ENCODE data around the gene NTN1. TPM values are rescaled to one million over a fixed set of nuclear protein-coding genes. Genes with fewer than 3 reads are reported as not detected.

NTN1 gene
- total RNA-seq, 1 donor: 0.36 TPM

DNA sequence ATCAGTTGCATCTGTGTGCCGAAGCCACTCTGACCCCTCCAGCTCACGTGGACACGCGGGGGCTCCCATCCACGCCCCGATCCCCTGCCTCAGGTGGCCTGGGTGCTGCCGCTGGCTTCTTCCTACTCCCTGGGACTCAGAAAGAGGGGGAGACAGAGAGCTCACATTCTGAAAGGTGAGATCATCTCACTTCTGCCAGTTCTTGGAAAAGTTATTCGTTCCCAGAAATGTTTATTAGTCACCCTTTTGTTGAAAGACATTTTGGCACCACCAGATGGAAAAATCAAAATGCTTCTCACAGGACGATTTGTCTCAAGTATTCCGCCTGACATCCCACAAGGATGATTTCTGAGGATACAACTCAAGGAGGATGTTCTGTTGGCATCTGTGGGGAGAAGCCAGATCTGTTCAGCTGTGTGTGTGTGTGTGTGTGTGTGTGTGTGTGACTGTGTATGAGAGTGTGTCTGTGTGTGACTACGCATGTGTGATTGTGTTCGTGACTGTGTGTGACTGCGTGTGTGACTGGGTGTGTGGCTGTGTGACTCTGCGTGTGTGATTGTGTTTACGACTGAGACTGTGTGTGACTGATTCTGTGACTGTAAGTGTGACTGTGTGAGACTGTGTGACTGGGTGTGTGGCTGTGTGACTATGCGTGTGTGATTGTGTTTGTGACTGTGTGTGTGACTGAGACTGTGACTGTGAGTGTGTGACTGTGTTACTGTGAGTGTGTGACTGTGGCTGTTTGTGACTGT is 207.3 kb downstream of the NTN1 start:
- no peaks in the 10 kb centered on the region for H3K36me3 ChIP-seq (ENCODE audit: insufficient read depth, low read length)
- H3K27ac ChIP-seq (ENCODE audit: low read depth, low read length): no peak overlapping the region
- TF ChIP-seq, protein P1, sequence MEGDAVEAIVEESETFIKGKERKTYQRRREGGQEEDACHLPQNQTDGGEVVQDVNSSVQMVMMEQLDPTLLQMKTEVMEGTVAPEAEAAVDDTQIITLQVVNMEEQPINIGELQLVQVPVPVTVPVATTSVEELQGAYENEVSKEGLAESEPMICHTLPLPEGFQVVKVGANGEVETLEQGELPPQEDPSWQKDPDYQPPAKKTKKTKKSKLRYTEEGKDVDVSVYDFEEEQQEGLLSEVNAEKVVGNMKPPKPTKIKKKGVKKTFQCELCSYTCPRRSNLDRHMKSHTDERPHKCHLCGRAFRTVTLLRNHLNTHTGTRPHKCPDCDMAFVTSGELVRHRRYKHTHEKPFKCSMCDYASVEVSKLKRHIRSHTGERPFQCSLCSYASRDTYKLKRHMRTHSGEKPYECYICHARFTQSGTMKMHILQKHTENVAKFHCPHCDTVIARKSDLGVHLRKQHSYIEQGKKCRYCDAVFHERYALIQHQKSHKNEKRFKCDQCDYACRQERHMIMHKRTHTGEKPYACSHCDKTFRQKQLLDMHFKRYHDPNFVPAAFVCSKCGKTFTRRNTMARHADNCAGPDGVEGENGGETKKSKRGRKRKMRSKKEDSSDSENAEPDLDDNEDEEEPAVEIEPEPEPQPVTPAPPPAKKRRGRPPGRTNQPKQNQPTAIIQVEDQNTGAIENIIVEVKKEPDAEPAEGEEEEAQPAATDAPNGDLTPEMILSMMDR (IDR thresholded peaks at IDR 0.05; ENCODE audit: extremely low read depth, low read depth, low read length): no peak
- no peaks in the 10 kb centered on the region for H3K79me2 ChIP-seq (ENCODE audit: insufficient read depth, low read length)
- H3K9me3 ChIP-seq (ENCODE audit: low read depth, low read length): no peaks in the 10 kb centered on the region
- H3K4me3 ChIP-seq (ENCODE audit: insufficient read depth, low read length): no peak overlapping the region
- H3K4me1 ChIP-seq (ENCODE audit: insufficient read depth, low read length): peaks cover 6% of the 10 kb centered on the region
- H3K27me3 ChIP-seq (ENCODE audit: insufficient read depth, low read length): no peaks in the 10 kb centered on the region
- DNase-seq (ENCODE audit: insufficient read length, low spot score, missing footprints): no peak
- H3K4me2 ChIP-seq (ENCODE audit: insufficient read depth, low read length): no peak overlapping the region
- H2AFZ ChIP-seq (ENCODE audit: low read length): no peak overlapping the region
- H4K20me1 ChIP-seq (ENCODE audit: insufficient read depth, low read length): no peaks in the 10 kb centered on the region

DNA sequence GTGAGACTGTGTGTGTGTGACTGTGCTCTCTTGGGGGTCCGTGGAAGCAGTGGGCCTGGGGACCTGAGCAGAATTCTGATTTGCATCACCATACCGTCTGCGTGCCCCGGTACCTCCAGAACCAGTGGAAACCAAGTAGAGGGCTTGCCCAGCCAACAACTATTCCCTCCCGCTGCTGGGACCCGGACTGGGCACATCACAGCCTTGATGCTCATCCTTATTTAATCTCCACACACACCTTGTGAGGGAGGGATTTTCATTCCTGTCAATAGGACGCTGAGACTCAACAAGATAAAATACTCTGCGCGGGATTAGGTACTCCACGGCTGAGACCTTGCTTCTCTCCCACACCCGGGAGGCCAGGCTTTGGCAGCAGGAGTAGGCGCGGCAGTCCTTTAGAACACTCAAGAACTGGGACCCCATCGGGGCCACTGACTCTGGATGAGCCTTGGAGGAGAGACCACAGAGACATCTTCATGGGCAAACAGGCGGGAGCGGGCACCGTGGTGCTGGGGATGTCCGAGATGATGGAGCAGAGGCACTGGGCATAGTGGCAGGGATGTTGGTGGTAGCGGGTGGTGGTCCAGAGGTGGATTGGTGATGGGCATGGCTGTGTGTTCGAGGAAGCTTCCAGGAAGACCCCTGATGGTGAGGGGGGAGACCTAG is 208.0 kb downstream of the NTN1 start:
- Histone ChIP-seq H3K27ac (ENCODE audit: low read depth, low read length) (no peak overlapping the region), H3K36me3 (ENCODE audit: insufficient read depth, low read length) (no peaks in the 10 kb centered on the region), H2AFZ (ENCODE audit: low read length) (no peak overlapping the region), H3K9me3 (ENCODE audit: low read depth, low read length) (no peaks in the 10 kb centered on the region), H3K4me3 (ENCODE audit: insufficient read depth, low read length) (no peak overlapping the region), H3K4me1 (ENCODE audit: insufficient read depth, low read length) (peaks cover 6% of the 10 kb centered on the region), H4K20me1 (ENCODE audit: insufficient read depth, low read length) (no peaks in the 10 kb centered on the region), H3K4me2 (ENCODE audit: insufficient read depth, low read length) (no peak overlapping the region), H3K27me3 (ENCODE audit: insufficient read depth, low read length) (no peaks in the 10 kb centered on the region), H3K79me2 (ENCODE audit: insufficient read depth, low read length) (no peaks in the 10 kb centered on the region)
- TF ChIP-seq, protein P1 (IDR thresholded peaks at IDR 0.05; ENCODE audit: extremely low read depth, low read depth, low read length): no peak
- no peak for DNase-seq (ENCODE audit: insufficient read length, low spot score, missing footprints)

DNA sequence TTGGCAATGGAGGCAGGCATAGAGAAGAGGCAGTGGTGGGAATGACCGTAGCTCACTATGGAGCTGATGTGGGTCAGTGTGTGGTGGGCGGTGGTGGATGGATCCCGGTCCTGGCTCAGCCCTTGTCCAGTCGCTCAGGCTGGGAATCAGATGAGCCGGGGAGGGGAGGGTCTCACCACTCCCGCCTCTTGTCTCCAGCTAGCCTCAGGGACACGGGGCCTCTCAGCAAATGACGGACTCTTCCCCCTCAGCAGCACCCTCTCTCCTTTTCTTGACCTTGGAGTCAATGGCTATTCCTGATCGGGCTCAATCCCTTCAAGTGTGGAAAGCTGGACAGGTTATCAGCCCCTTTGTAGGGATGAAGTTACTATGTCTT is 208.5 kb downstream of the NTN1 start:
- TF ChIP-seq, protein P1 (IDR thresholded peaks at IDR 0.05; ENCODE audit: extremely low read depth, low read depth, low read length): no peak
- Histone ChIP-seq H3K9me3 (ENCODE audit: low read depth, low read length) (no peaks in the 10 kb centered on the region), H3K4me2 (ENCODE audit: insufficient read depth, low read length) (no peak overlapping the region), H2AFZ (ENCODE audit: low read length) (no peak overlapping the region), H4K20me1 (ENCODE audit: insufficient read depth, low read length) (no peaks in the 10 kb centered on the region), H3K27me3 (ENCODE audit: insufficient read depth, low read length) (no peaks in the 10 kb centered on the region), H3K36me3 (ENCODE audit: insufficient read depth, low read length) (no peaks in the 10 kb centered on the region), H3K79me2 (ENCODE audit: insufficient read depth, low read length) (no peaks in the 10 kb centered on the region), H3K4me3 (ENCODE audit: insufficient read depth, low read length) (no peak overlapping the region), H3K4me1 (ENCODE audit: insufficient read depth, low read length) (peaks cover 6% of the 10 kb centered on the region), H3K27ac (ENCODE audit: low read depth, low read length) (no peak overlapping the region)
- no peak for DNase-seq (ENCODE audit: insufficient read length, low spot score, missing footprints)

DNA sequence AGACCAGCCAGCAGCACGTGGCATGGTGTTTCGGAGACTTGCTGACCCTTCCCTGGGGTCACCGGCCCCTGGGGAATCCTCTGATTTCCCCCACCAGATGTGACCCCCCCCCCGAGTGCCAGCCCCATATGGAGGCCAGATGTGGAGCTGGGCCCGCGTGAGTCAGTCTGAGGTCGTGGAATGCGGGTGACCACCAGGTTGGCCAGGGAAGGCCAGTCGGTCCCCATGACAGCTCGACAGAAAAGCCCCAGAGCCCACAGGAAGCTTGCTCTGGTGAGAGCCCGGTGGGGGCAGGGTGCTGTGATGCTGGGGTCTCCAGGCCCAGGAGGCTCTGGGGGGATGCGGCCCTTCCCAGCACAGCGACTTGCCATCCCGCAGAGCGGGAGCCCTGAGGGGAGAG is 209.0 kb downstream of the NTN1 start:
- H4K20me1 ChIP-seq (ENCODE audit: insufficient read depth, low read length): no peaks in the 10 kb centered on the region

More for the DNA sequence above, 209.0 kb downstream of the NTN1 start:
- Histone ChIP-seq H3K4me1 (ENCODE audit: insufficient read depth, low read length) (peaks cover 6% of the 10 kb centered on the region), H3K27ac (ENCODE audit: low read depth, low read length) (no peak overlapping the region), H3K4me2 (ENCODE audit: insufficient read depth, low read length) (no peak overlapping the region), H3K36me3 (ENCODE audit: insufficient read depth, low read length) (no peaks in the 10 kb centered on the region), H3K27me3 (ENCODE audit: insufficient read depth, low read length) (no peaks in the 10 kb centered on the region), H2AFZ (ENCODE audit: low read length) (no peak overlapping the region), H3K9me3 (ENCODE audit: low read depth, low read length) (no peaks in the 10 kb centered on the region), H3K4me3 (ENCODE audit: insufficient read depth, low read length) (no peak overlapping the region), H3K79me2 (ENCODE audit: insufficient read depth, low read length) (no peaks in the 10 kb centered on the region)
- DNase-seq (ENCODE audit: insufficient read length, low spot score, missing footprints): no peak
- TF ChIP-seq, protein P1 (IDR thresholded peaks at IDR 0.05; ENCODE audit: extremely low read depth, low read depth, low read length): no peak
